Vagina (tissue), 2 donors: ENCODE measurements around the gene PEA15. TPM values are rescaled to one million over a fixed set of nuclear protein-coding genes. Genes with fewer than 3 reads are reported as not detected.

Experiments used
- DNase-seq, 2 donors: peaks; one replicate each; pipeline ENCODE4 v3.0.0-alpha.2; 2017; ENCODE audit errors: extremely low spot score in 2 of 2
- H3K27ac ChIP-seq: fragments of 200-600 bp; sonication (generic); one replicate; pipeline ENCODE4 v1.5.1; 2019
- H3K27me3 ChIP-seq: fragments of 200-600 bp; sonication (generic); one replicate; pipeline ENCODE4 v1.5.1; 2019
- H3K36me3 ChIP-seq, 2 donors: fragments of 200-600 bp; sonication (generic); one replicate each; pipeline ENCODE4 v1.5.1; 2017 to 2019
- H3K4me1 ChIP-seq: fragments of 200-600 bp; sonication (generic); one replicate; pipeline ENCODE4 v1.5.1; 2019
- H3K4me3 ChIP-seq, 2 donors: fragments of 200-600 bp; sonication (generic); 1 replicate in 1 of 2; 2 replicates in 1 of 2; pipeline ENCODE4 v1.5.1; 2016 to 2019
- H3K9me3 ChIP-seq: fragments of 200-600 bp; sonication (generic); one replicate; pipeline ENCODE4 v1.5.1; 2019
- POLR2A ChIP-seq, 2 donors: fragments of 450-650 bp; IDR thresholded peaks; one replicate each; pipeline ENCODE4 v1.6.1; 2017; ENCODE audit warnings: antibody characterized with exemption in 2 of 2, mild to moderate bottlenecking in 2 of 2, moderate library complexity in 2 of 2
- POLR2AphosphoS5 ChIP-seq, 2 donors: sonication (generic); formaldehyde crosslinking; IDR thresholded peaks; one replicate each; pipeline ENCODE4 v1.9.0; 2017; ENCODE audit warnings: antibody characterized with exemption in 2 of 2, mild to moderate bottlenecking in 2 of 2, low read depth in 1 of 2; ENCODE audit not compliant: insufficient read depth in 1 of 2
- intact Hi-C: fragments of 100-400 bp; cut with DNase I; formaldehyde crosslinking; loops from one replicate; pipeline ENCODE4 v1.15.1; 2023
- total RNA-seq: library from RNA; depleted of rRNA; stranded (reverse); fragments of >200 nt; gene quantifications from one replicate; pipeline ENCODE4 v1.2.3, GENCODE V29; 2016
- TF ChIP-seq, protein P1 (sequence below), 3 experiments: fragments of 450-650 bp in 2 of 3; fragments of 200-600 bp in 1 of 3; sonication (generic) in 1 of 3; IDR thresholded peaks; one replicate each; pipeline ENCODE4 v1.5.1; 2017 to 2019; ENCODE audit warnings: antibody characterized with exemption in 3 of 3, mild to moderate bottlenecking in 2 of 3, moderate library complexity in 2 of 3

Gene PEA15
- total RNA-seq, 1 donor from 2014 or later, result 89.1 TPM

DNA sequence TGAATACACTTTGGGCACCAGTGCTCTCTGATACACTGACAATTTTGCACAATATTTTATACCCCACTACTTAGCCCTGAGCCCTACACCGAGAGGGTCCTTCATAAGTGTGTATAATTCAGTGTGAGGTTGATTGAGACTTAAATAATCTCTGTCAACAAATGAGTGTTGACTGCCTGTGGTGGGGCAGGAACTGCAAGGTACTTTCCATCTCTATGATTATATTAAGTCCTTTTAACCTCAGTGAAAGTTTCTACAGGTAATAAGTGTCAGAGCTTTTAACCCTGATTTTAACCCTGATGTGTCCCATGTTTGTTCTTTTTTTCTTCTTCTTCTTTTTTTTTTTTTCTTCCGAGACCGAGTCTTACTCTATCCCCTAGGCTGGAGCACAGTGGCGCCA is 9.0 kb upstream of the PEA15 start:
- intact Hi-C loops, result no loop called here
- H3K4me1 ChIP-seq, result peaks cover 11% of the 10 kb centered on the region

DNA sequence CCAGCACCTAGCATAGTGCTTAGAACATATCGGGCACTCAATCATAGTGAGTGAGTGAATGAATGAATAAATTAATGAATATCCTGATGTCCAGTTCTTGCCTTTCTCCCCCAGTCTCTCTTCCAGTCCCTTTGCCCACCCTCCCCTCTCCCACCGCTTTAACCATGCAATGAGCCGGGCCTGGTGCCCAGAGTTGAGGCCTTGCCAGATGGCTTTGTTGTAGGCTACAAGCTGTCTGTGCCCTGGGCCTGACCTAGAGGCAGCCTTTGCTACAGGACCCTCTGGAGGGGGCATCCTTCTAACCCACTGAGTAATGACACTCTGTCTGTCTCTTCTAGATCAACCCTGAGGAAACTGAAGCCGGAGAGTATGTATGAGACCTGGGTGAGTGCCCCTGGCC is 8.0 kb upstream of the PEA15 start:
- intact Hi-C loops, result no loop called here
- no peaks in the 10 kb centered on the region for H3K9me3 ChIP-seq
- H3K36me3 ChIP-seq, result no peaks in the 10 kb centered on the region
- TF ChIP-seq, protein P1, sequence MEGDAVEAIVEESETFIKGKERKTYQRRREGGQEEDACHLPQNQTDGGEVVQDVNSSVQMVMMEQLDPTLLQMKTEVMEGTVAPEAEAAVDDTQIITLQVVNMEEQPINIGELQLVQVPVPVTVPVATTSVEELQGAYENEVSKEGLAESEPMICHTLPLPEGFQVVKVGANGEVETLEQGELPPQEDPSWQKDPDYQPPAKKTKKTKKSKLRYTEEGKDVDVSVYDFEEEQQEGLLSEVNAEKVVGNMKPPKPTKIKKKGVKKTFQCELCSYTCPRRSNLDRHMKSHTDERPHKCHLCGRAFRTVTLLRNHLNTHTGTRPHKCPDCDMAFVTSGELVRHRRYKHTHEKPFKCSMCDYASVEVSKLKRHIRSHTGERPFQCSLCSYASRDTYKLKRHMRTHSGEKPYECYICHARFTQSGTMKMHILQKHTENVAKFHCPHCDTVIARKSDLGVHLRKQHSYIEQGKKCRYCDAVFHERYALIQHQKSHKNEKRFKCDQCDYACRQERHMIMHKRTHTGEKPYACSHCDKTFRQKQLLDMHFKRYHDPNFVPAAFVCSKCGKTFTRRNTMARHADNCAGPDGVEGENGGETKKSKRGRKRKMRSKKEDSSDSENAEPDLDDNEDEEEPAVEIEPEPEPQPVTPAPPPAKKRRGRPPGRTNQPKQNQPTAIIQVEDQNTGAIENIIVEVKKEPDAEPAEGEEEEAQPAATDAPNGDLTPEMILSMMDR (IDR thresholded peaks at IDR 0.05), result no peak
- TF ChIP-seq POLR2AphosphoS5 (IDR thresholded peaks at IDR 0.05; ENCODE audit: insufficient read depth in 1 of 2, low read depth in 1 of 2), result no peak
- TF ChIP-seq POLR2A (IDR thresholded peaks at IDR 0.05), result no peak
- H3K4me3 ChIP-seq, result no peak overlapping the region
- no peak for DNase-seq
- H3K4me1 ChIP-seq, result peaks cover 11% of the 10 kb centered on the region
- H3K27ac ChIP-seq, result no peak overlapping the region
- H3K27me3 ChIP-seq, result no peaks in the 10 kb centered on the region

More for the DNA sequence above, 9.0 kb upstream of the PEA15 start:
- no peak for TF ChIP-seq POLR2AphosphoS5 (IDR thresholded peaks at IDR 0.05; ENCODE audit: insufficient read depth in 1 of 2, low read depth in 1 of 2)
- TF ChIP-seq, protein P1 (IDR thresholded peaks at IDR 0.05), result no peak
- TF ChIP-seq POLR2A (IDR thresholded peaks at IDR 0.05), result no peak
- H3K4me3 ChIP-seq, result no peak overlapping the region
- no peaks in the 10 kb centered on the region for H3K27me3 ChIP-seq
- H3K27ac ChIP-seq, result no peak overlapping the region
- no peak for DNase-seq
- no peaks in the 10 kb centered on the region for H3K9me3 ChIP-seq
- no peaks in the 10 kb centered on the region for H3K36me3 ChIP-seq

DNA sequence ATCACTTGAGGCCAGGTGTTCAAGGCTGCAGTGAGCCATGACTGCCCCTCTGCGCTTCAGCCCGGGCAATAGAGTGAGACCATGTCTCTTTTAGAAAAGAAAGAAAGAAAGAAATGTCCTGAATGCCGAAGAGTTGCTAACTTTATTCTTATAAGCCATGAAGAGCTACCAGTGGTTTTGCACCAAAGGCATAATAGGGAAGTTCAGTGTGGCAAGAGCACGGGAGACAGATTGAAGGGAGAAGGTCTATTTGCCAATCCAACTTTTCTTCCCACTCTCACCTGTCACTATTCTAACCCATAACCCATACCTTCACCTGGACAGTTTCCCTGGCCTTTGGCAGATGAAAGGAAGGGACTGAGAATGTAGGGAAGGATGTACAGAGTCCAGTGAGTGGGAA is 4.4 kb upstream of the PEA15 start:
- no peaks in the 10 kb centered on the region for H3K27me3 ChIP-seq

DNA sequence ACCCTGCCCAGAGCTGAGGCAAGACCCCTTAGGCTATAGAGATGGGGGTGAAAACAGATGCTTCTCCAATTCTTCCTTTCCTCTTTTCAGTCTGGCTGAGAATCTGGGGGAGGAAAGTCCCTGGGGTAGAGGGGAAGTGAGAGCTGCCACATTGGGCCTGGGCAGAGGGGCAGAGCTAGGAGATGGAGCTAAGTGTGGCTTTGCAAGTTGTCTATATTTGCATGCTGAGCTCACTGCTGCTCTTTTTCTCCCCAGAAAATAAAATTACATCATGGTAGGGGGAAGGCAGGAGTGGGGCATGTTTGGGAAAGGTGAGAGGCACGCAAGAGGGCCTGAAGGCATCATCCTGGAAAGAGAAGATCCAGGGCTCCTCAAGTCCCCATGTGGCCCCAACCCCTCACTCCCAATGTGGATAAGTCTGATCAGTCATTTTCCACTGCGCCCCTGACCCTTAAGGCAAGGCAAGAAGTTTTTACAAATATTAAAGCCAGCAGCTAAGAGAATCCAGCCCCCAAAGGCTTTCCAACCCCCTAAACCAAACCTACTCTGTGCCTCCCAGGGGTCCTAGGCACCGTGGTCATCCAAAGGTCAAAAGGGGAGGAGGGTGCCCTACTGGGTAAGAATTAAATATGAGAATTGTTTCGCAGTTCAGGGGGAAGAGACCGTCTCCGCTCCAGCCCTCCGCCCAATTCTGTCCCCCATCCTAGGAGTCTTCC is 500 bp upstream of the PEA15 start:
- no peak for DNase-seq
- no peaks in the 10 kb centered on the region for H3K9me3 ChIP-seq
- H3K36me3 ChIP-seq, result peaks cover 0 to 4% of the 10 kb centered on the region in 2 donors
- H3K27me3 ChIP-seq, result no peaks in the 10 kb centered on the region
- peak overlapping the region; percentile 95 to 98 for H3K4me3 ChIP-seq
- intact Hi-C loops, result loop anchor here (5.0 to 10.0 kb wide), 2 partner anchors 50 to 97 kb away; no protein-coding TSS in a partner anchor
- peak overlapping the region; percentile 96 for H3K27ac ChIP-seq
- TF ChIP-seq, protein P1 (IDR thresholded peaks at IDR 0.05), result no peak
- TF ChIP-seq POLR2A (IDR thresholded peaks at IDR 0.05), result no peak
- TF ChIP-seq POLR2AphosphoS5 (IDR thresholded peaks at IDR 0.05; ENCODE audit: insufficient read depth in 1 of 2, low read depth in 1 of 2), result no peak
- H3K4me1 ChIP-seq, result peaks cover 48% of the 10 kb centered on the region

More for the DNA sequence above, 4.4 kb upstream of the PEA15 start:
- TF ChIP-seq POLR2A (IDR thresholded peaks at IDR 0.05) (no peak), POLR2AphosphoS5 (IDR thresholded peaks at IDR 0.05; ENCODE audit: insufficient read depth in 1 of 2, low read depth in 1 of 2) (no peak)
- TF ChIP-seq, protein P1 (IDR thresholded peaks at IDR 0.05), result no peak
- DNase-seq, result no peak
- H3K4me3 ChIP-seq, result no peak overlapping the region
- H3K36me3 ChIP-seq, result no peaks in the 10 kb centered on the region
- H3K9me3 ChIP-seq, result no peaks in the 10 kb centered on the region
- H3K4me1 ChIP-seq, result peaks cover 9% of the 10 kb centered on the region
- intact Hi-C loops, result loop anchor here (10.0 kb wide), 1 partner anchor 54 kb away; no protein-coding TSS in a partner anchor
- H3K27ac ChIP-seq, result no peak overlapping the region

GRCh38 chr1:160206036-160206389 is 829 bp downstream of the PEA15 start:
- Histone ChIP-seq H3K9me3 (no peaks in the 10 kb centered on the region), H3K27ac (peak overlapping the region; percentile 96), H3K27me3 (no peaks in the 10 kb centered on the region), H3K36me3 (peaks cover 0 to 4% of the 10 kb centered on the region in 2 donors), H3K4me1 (peaks cover 62% of the 10 kb centered on the region), H3K4me3 (peak overlapping the region; percentile 95 to 98)
- intact Hi-C loops, result loop anchor here (5.0 to 10.0 kb wide), 2 partner anchors 49 to 99 kb away; no protein-coding TSS in a partner anchor
- DNase-seq, result no peak
- TF ChIP-seq POLR2AphosphoS5 (IDR thresholded peaks at IDR 0.05; ENCODE audit: insufficient read depth in 1 of 2, low read depth in 1 of 2), result peak in 1 of 2 donors; percentile 7
- no peak for TF ChIP-seq POLR2A (IDR thresholded peaks at IDR 0.05)
